RWPE2 (cell line): ENCODE data around the gene ARMC5.

ENCODE experiments used
- ATAC-seq: fragments of 200-7000 bp; cut with Tn5 transposase; 3 replicates; pipeline ENCODE4 v1.9.1; 2021; ENCODE audit warnings: low read depth
- DNase-seq: peaks from one replicate; pipeline ENCODE4 v3.0.0-alpha.2; 2020; ENCODE audit warnings: low spot score
- H3K27ac ChIP-seq: fragments of 450-650 bp; 2 replicates; pipeline ENCODE4 v1.5.1; 2017; ENCODE audit warnings: mild to moderate bottlenecking; ENCODE audit not compliant: poor library complexity, severe bottlenecking
- H3K27me3 ChIP-seq: fragments of 250-450 bp; sonication (Bioruptor Pico); 2 replicates; pipeline ENCODE4 v1.5.1; 2021; ENCODE audit warnings: mild to moderate bottlenecking, moderate library complexity; ENCODE audit not compliant: insufficient read depth, poor library complexity, severe bottlenecking
- H3K36me3 ChIP-seq: fragments of 250-450 bp; sonication (Bioruptor Pico); 2 replicates; pipeline ENCODE4 v1.5.1; 2020; ENCODE audit warnings: low read depth, mild to moderate bottlenecking, moderate library complexity
- H3K4me1 ChIP-seq: fragments of 250-450 bp; sonication (Bioruptor Pico); 2 replicates; pipeline ENCODE4 v1.5.1; 2021; ENCODE audit warnings: mild to moderate bottlenecking, moderate library complexity; ENCODE audit not compliant: insufficient read depth, poor library complexity, severe bottlenecking
- H3K4me3 ChIP-seq: fragments of 250-450 bp; sonication (Bioruptor Pico); 2 replicates; pipeline ENCODE4 v1.5.1; 2021; ENCODE audit warnings: mild to moderate bottlenecking, moderate library complexity; ENCODE audit not compliant: severe bottlenecking
- H3K9me3 ChIP-seq: fragments of 250-450 bp; sonication (Bioruptor Pico); 2 replicates; pipeline ENCODE4 v1.5.1; 2021; ENCODE audit warnings: mild to moderate bottlenecking, moderate library complexity; ENCODE audit not compliant: severe bottlenecking
- TF ChIP-seq, protein P1 (sequence below): fragments of 450-650 bp; IDR thresholded peaks from one replicate; pipeline ENCODE4 v1.5.1; 2017; ENCODE audit warnings: mild to moderate bottlenecking, moderate library complexity; ENCODE audit not compliant: poor library complexity, severe bottlenecking

ARMC5 gene

DNA sequence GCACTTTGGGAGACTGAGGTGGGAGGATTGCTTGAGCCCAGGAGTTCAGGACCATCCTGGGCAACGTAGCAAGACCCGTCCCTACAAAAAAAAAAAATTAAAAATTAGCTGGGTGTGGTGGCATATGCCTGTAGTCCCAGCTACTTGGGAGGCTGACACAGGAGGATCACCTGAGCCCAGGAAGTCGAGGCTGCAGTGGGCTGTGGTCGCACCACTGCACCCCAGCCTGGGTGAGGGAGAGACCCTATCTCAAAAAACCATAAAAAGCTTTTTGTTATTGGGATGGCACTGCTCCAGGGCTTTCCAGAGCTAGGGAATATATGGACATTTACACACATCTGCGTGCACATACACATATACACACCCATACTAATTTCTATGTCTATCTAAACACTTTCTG, 8.1 kb upstream of the ARMC5 start:
- H3K9me3 ChIP-seq = no peaks in the 10 kb centered on the region
- H3K36me3 ChIP-seq = no peaks in the 10 kb centered on the region
- H3K4me3 ChIP-seq = no peak overlapping the region
- peaks cover 34% of the 10 kb centered on the region for H3K4me1 ChIP-seq
- DNase-seq = no peak
- H3K27ac ChIP-seq = peak overlapping the region; percentile 86
- no peaks in the 10 kb centered on the region for H3K27me3 ChIP-seq
- TF ChIP-seq, protein P1, sequence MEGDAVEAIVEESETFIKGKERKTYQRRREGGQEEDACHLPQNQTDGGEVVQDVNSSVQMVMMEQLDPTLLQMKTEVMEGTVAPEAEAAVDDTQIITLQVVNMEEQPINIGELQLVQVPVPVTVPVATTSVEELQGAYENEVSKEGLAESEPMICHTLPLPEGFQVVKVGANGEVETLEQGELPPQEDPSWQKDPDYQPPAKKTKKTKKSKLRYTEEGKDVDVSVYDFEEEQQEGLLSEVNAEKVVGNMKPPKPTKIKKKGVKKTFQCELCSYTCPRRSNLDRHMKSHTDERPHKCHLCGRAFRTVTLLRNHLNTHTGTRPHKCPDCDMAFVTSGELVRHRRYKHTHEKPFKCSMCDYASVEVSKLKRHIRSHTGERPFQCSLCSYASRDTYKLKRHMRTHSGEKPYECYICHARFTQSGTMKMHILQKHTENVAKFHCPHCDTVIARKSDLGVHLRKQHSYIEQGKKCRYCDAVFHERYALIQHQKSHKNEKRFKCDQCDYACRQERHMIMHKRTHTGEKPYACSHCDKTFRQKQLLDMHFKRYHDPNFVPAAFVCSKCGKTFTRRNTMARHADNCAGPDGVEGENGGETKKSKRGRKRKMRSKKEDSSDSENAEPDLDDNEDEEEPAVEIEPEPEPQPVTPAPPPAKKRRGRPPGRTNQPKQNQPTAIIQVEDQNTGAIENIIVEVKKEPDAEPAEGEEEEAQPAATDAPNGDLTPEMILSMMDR = no peak
- no peak for ATAC-seq

DNA sequence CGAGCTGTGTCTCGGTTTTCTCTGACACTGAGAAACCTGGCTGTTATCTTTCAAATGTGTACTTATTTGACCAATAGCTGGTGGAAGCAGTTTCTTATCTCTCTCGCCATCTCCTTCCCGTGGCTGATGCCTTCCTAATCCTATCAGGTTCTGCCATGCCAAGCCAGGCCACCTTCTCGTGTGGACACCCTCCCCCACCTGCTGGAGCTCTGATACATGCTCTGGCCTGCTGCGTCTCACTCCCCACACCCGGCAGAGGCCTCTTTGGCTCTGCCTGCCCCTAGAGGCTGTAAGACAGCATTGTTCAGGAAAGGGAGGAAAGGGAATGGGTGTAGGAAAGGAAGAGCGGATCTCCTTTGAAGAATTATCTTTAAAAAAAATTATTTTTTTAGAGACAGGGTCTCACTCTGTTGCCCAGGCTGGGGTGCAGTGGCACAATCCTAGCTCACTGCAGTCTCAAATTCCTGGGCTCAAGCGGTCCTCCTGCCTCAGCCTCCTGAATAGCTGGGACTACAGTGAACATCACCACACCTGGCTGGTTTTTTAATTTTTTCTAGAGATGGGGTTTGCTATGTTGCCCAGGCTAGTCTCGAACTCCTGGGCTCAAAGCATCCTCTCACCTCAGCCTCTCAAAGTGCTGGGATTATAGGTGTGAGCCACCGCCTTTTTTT, 7.5 kb upstream of the ARMC5 start:
- peak; percentile 81 for DNase-seq
- peaks cover 37% of the 10 kb centered on the region for H3K4me1 ChIP-seq
- TF ChIP-seq, protein P1 = peak; percentile 75
- peak overlapping the region; percentile 86 for H3K27ac ChIP-seq
- H3K36me3 ChIP-seq = peaks cover under 1% of the 10 kb centered on the region; the same call in 1 of the 2 replicates
- no peaks in the 10 kb centered on the region for H3K27me3 ChIP-seq
- ATAC-seq = peak; percentile 78
- no peak overlapping the region for H3K4me3 ChIP-seq
- H3K9me3 ChIP-seq = no peaks in the 10 kb centered on the region

DNA sequence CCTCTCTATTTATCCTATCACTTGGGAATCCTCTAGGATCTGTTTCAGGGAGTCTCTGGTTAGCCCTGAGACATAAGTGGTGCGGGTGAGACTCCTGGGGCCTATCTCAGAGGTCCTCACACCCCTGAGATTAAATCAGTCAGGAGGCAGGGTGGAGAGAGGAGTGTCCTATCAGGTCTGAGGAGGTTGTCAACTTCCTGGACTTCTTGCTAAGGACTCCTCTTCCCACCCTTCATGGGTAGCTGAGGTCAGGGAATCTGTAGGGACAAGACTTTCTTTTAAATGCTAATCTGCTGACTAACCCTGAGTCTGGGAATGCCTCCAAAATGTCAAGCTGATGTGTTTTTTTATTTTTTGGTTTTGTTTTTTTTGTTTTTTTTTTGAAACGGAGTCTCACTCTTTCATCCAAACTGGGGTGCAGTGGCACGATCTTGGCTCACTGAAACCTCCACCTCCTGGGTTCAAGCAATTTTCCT, 6.6 kb upstream of the ARMC5 start:
- no peak overlapping the region for H3K4me3 ChIP-seq
- TF ChIP-seq, protein P1 = no peak
- no peaks in the 10 kb centered on the region for H3K9me3 ChIP-seq
- peaks cover 9% of the 10 kb centered on the region; the same call in 1 of the 2 replicates for H3K36me3 ChIP-seq
- H3K27ac ChIP-seq = peak overlapping the region; percentile 86
- DNase-seq (no peak), ATAC-seq (peak; percentile 66)
- peaks cover 37% of the 10 kb centered on the region for H3K4me1 ChIP-seq
- H3K27me3 ChIP-seq = no peaks in the 10 kb centered on the region

DNA sequence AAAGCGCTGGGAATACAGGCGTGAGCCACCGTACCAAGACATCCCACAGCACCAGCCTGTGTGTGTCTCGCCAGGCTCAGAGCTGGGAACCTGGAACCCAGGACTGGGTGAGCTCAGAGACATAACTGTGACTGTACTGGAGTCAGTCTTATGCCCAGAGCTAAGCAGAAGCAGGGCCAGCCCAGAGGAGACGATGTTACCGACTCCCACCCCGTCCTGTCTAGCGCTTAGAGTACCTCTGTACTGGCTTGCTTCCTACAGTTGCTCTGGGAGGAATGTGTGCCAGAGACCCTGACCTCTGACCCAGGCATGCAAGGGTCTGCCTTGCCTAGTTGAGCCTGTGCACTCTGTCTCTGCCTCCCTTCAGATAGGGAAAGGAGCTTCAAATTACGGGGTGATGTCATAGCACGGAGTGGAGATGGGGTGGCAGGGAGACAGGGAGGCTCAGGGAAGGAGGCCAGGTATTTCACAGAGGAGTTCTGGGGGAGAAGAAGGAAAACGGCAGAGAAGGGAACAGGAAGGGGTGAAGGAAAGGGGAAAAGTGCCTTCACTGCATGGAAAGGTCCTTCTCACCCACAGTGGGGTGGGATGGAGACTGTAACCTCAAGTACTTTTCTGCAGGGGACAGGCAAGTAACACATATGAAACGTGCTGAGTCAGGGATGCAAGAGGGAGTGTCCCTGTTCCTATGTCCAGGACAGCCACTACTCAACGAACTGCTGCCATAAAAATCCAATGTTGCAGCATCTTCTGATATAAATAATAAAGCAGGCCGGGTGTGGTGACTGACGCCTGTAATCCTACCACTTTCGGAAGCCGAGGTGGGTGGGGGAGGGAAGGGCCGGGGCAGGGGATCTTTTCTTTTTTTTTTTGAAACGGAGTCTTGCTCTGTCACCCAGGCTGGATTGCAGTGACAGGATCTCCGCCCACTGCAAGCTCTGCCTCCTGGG, 5.8 kb upstream of the ARMC5 start:
- Histone ChIP-seq H3K36me3 (peaks cover 9% of the 10 kb centered on the region; the same call in 1 of the 2 replicates), H3K9me3 (no peaks in the 10 kb centered on the region), H3K27me3 (no peaks in the 10 kb centered on the region), H3K4me1 (peaks cover 37% of the 10 kb centered on the region), H3K4me3 (no peak overlapping the region), H3K27ac (peak overlapping the region; percentile 86)
- TF ChIP-seq, protein P1 = no peak
- ATAC-seq = peak; percentile 33
- DNase-seq = peak; percentile 68
